NCI-H1048 (cell line): ENCODE data around the gene TOP2A.

Experiments
- DNase-seq: peaks from one replicate; lab custom pipeline; 2025; lab: John Stamatoyannopoulos, UW

The TOP2A gene

GRCh38 chr17:40345994-40346764 is 71.5 kb downstream of the TOP2A start:
- no peak for DNase-seq

- no peak for DNase-seq
Observed at GRCh38 chr17:40345161-40345993, 72.3 kb downstream of the TOP2A start.

GRCh38 chr17:40344421-40345160 is 73.1 kb downstream of the TOP2A start:
- no peak for DNase-seq

GRCh38 chr17:40343219-40344119 is 74.2 kb downstream of the TOP2A start:
- DNase-seq, result no peak

- DNase-seq, result no peak
Observed at GRCh38 chr17:40342504-40343218, 75.0 kb downstream of the TOP2A start.

GRCh38 chr17:40341808-40342503 is 75.7 kb downstream of the TOP2A start:
- DNase-seq, result no peak

GRCh38 chr17:40340880-40341807 is 76.6 kb downstream of the TOP2A start:
- no peak for DNase-seq

- no peak for DNase-seq
Observed at GRCh38 chr17:40340327-40340726, 77.4 kb downstream of the TOP2A start.

GRCh38 chr17:40338941-40339649 is 78.6 kb downstream of the TOP2A start:
- no peak for DNase-seq
